GM12872 (cell line): ENCODE data around the gene HP.

Experiments used
- CTCF ChIP-seq: IDR thresholded peaks from 3 replicates; pipeline ENCODE4 v1.5.1; 2011; ENCODE audit warnings: low read depth, mild to moderate bottlenecking, low read length, moderate library complexity; ENCODE audit not compliant: insufficient read depth

The HP gene

GRCh38 chr16:72061564-72061963 is 7.3 kb downstream of the HP start:
- no peak for TF ChIP-seq CTCF

GRCh38 chr16:72064361-72064894 is 10.1 kb downstream of the HP start:
- TF ChIP-seq CTCF, result no peak

- peak; percentile 70 for TF ChIP-seq CTCF
Observed at GRCh38 chr16:72066747-72067146, 12.4 kb downstream of the HP start.

GRCh38 chr16:72068930-72069329 is 14.6 kb downstream of the HP start:
- no peak for TF ChIP-seq CTCF

GRCh38 chr16:72072514-72073342 is 18.4 kb downstream of the HP start:
- TF ChIP-seq CTCF, result no peak

- TF ChIP-seq CTCF, result no peak
Observed at GRCh38 chr16:72073560-72074230, 19.4 kb downstream of the HP start.

- no peak for TF ChIP-seq CTCF
Observed at GRCh38 chr16:72083778-72084404, 29.6 kb downstream of the HP start.
